Calu3 (cell line): ENCODE data around the gene CAPSL. TPM values are rescaled to one million over a fixed set of nuclear protein-coding genes. Genes with fewer than 3 reads are reported as not detected.
"Not testable (repeated sequence)": the region's sequence is repeated elsewhere in the genome, so short reads cannot be mapped to it uniquely, and the experiment has no call there.

Experiments used
- Bru-seq: library from RNA; stranded (reverse); fragments of 400-500 nt; gene quantifications from one replicate; lab custom pipeline; 2021; lab: Mats Ljungman, UMichigan
- BruChase-seq, 2 experiments: library from RNA; stranded (reverse); fragments of 400-500 nt; gene quantifications; one replicate each; lab custom pipeline; 2021; lab: Mats Ljungman, UMichigan
- BruUV-seq: library from RNA; stranded (reverse); fragments of 400-500 nt; replicated peaks from 2 replicates; lab custom pipeline; 2021; lab: Mats Ljungman, UMichigan
- CTCF ChIA-PET: fragments of 300-600 bp; sonication (Branson Sonifier 250); formaldehyde crosslinking; loops from one replicate; lab custom pipeline; 2022; ENCODE audit warnings: antibody characterized with exemption; lab: Charles Lee
- DNase-seq: peaks from one replicate; pipeline ENCODE4 v3.0.0; 2022
- H3K27ac Mint-ChIP-seq: one replicate; pipeline ENCODE4 v1.8.0; 2022; ENCODE audit warnings: mixed read lengths; ENCODE audit not compliant: unreplicated experiment
- H3K27me3 Mint-ChIP-seq: one replicate; pipeline ENCODE4 v1.8.0; 2022; ENCODE audit warnings: mixed read lengths; ENCODE audit not compliant: unreplicated experiment
- H3K36me3 Mint-ChIP-seq: one replicate; pipeline ENCODE4 v1.8.0; 2022; ENCODE audit warnings: mild to moderate bottlenecking, moderate library complexity, mixed read lengths; ENCODE audit not compliant: insufficient read depth, unreplicated experiment
- H3K4me1 Mint-ChIP-seq: one replicate; pipeline ENCODE4 v1.8.0; 2022; ENCODE audit warnings: mild to moderate bottlenecking, low read depth, mixed read lengths; ENCODE audit not compliant: unreplicated experiment
- H3K4me3 Mint-ChIP-seq: one replicate; pipeline ENCODE4 v1.8.0; 2022; ENCODE audit warnings: mild to moderate bottlenecking, low read depth, moderate library complexity, mixed read lengths; ENCODE audit not compliant: unreplicated experiment
- H3K9me3 Mint-ChIP-seq: one replicate; pipeline ENCODE4 v1.8.0; 2022; ENCODE audit warnings: low read depth, mixed read lengths; ENCODE audit not compliant: unreplicated experiment
- CTCF ChIP-seq: fragments of 200-600 bp; IDR thresholded peaks from one replicate; pipeline ENCODE4 v1.8.0; 2022; ENCODE audit warnings: antibody characterized with exemption; ENCODE audit not compliant: unreplicated experiment
- intact Hi-C: fragments of 100-400 bp; cut with micrococcal nuclease; formaldehyde crosslinking; loops from one replicate; pipeline ENCODE4 v1.10.0; 2022; ENCODE audit not compliant: unreplicated experiment
- long read RNA-seq: library from polyadenylated mRNA; stranded (forward); transcript quantifications from one replicate; pipeline ENCODE4 v2.0.0, GENCODE V29; 2022
- total RNA-seq: library from RNA; stranded (reverse); gene quantifications from 2 replicates; pipeline ENCODE4 v1.2.3, GENCODE V29; 2022

CAPSL gene
- total RNA-seq: not detected in 2 replicates
- Bru-seq, nascent RNA: percentile 5 among the genes with signal in this experiment
- not detected for BruChase-seq, experiment 1, labeled RNA remaining after a 6-hour chase
- BruChase-seq, experiment 2, labeled RNA remaining after a 2-hour chase: not detected
- long read RNA-seq: 0 reads

GRCh38 chr5:35938568-35939227 is at the start of gene CAPSL:
TSS of gene CAPSL (minus strand) at chr5:35938622. CDS start at chr5:35921120, 17,502 bp downstream.
- peak; percentile 30 for DNase-seq
- H3K27me3 Mint-ChIP-seq: no peaks in the 10 kb centered on the region
- H3K9me3 Mint-ChIP-seq: peaks cover 2% of the 10 kb centered on the region
- no peak within 1 kb of the TSS for H3K4me3 Mint-ChIP-seq
- CTCF ChIA-PET: interaction anchor here (1.2 kb wide), 1 partner anchor 8 kb away, joined by 3 read pairs; no protein-coding TSS in a partner anchor
- H3K27ac Mint-ChIP-seq: no peak within 1 kb of the TSS
- H3K4me1 Mint-ChIP-seq: no peaks in the 10 kb centered on the region
- BruUV-seq: no TSS peak
- TF ChIP-seq CTCF: no peak
- H3K36me3 Mint-ChIP-seq: no peaks in the 10 kb centered on the region
- intact Hi-C loops: no loop called here

GRCh38 chr5:35987776-35988175 is 49.4 kb upstream of the CAPSL start:
- Mint-ChIP-seq H3K9me3 (peaks cover 11% of the 10 kb centered on the region), H3K4me3 (no peak overlapping the region), H3K27ac (no peak overlapping the region), H3K4me1 (no peaks in the 10 kb centered on the region), H3K27me3 (no peaks in the 10 kb centered on the region), H3K36me3 (no peaks in the 10 kb centered on the region)
- intact Hi-C loops: no loop called here
- no peak for TF ChIP-seq CTCF
- CTCF ChIA-PET: no interaction called here
- no peak for DNase-seq
- no TSS peak for BruUV-seq

GRCh38 chr5:35979715-35980114 is 41.3 kb upstream of the CAPSL start:
- no peak for TF ChIP-seq CTCF
- H3K36me3 Mint-ChIP-seq: no peaks in the 10 kb centered on the region
- no peak overlapping the region for H3K4me3 Mint-ChIP-seq
- no TSS peak for BruUV-seq
- no peaks in the 10 kb centered on the region for H3K27me3 Mint-ChIP-seq
- CTCF ChIA-PET: no interaction called here
- no peak overlapping the region for H3K27ac Mint-ChIP-seq
- peaks cover 16% of the 10 kb centered on the region for H3K9me3 Mint-ChIP-seq
- intact Hi-C loops: no loop called here
- no peaks in the 10 kb centered on the region for H3K4me1 Mint-ChIP-seq
- DNase-seq: no peak

DNA sequence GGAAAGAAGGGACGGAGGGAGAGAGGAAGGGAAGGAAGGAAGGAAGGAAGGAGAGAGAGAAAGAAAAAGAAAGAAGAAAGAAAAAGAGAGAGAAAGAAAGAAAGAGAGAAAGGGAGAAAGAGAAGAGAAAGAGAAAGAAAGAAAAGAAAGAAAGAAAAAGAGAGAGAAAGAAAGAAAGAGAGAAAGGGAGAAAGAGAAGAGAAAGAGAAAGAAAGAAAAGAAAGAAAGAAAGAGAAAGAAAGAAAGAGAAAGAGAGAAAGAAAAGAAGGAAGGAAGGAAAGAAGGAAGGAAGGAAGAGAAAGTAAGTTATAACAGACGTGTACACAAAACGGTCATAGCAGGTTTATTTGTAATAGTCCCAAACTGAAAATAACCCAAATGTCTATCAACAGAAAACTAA is 38.4 kb upstream of the CAPSL start:
- BruUV-seq, intact Hi-C loops, H3K4me3 Mint-ChIP-seq, DNase-seq, H3K27ac Mint-ChIP-seq, H3K27me3 Mint-ChIP-seq, CTCF ChIA-PET, H3K4me1 Mint-ChIP-seq, H3K36me3 Mint-ChIP-seq: not testable (repeated sequence)
- peaks cover 10% of the 10 kb centered on the region for H3K9me3 Mint-ChIP-seq

- no TSS peak for BruUV-seq
- CTCF ChIA-PET: no interaction called here
- Mint-ChIP-seq H3K36me3 (no peaks in the 10 kb centered on the region), H3K9me3 (peaks cover 8% of the 10 kb centered on the region), H3K4me1 (no peaks in the 10 kb centered on the region), H3K4me3 (no peak overlapping the region), H3K27ac (no peak overlapping the region), H3K27me3 (no peaks in the 10 kb centered on the region)
- intact Hi-C loops: no loop called here
- DNase-seq: no peak
- TF ChIP-seq CTCF: no peak
Measured at GRCh38 chr5:35974570-35974969, 36.1 kb upstream of the CAPSL start.
